Measurements from ENCODE around the gene HOXC11. TPM values are rescaled to one million over a fixed set of nuclear protein-coding genes. Genes with fewer than 3 reads are reported as not detected.
A peak's percentile ranks its signal among the peaks of the same experiment; 100 is the strongest.

HOXC11 gene
- total RNA-seq, 1 donor from 2014 or later, result not detected

DNA sequence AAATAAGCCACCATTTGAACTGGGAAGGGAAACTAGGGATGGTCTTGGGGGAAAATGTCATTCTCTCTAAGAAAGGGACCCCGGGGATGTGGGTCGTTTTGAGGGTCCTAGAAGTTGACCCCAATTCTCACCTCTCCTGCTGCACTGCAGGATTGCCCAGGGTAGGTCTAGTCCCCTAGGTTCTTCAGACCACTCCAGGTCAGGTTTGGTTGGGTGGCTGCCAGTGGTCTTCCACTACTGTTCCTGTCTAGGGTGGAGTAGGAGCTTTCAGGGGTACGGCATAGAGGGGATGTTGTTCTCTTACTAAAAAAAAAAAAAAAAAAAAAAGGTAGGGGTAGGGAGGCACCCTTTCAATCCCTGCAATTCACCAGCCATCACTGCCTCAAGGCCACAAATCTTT lies 43.1 kb downstream of the HOXC11 start:
- Histone ChIP-seq H3K79me2 (ENCODE audit: low read depth) (no peaks in the 10 kb centered on the region), H3K4me2 (no peak overlapping the region)
- TF ChIP-seq EZH2 (IDR thresholded peaks at IDR 0.05) (no peak), EZH2phosphoT487 (IDR thresholded peaks at IDR 0.05) (no peak), CTCF (IDR thresholded peaks at IDR 0.05) (no peak)

GRCh38 chr12:54016478-54016964 lies 43.6 kb downstream of the HOXC11 start:
- DNase-seq (ENCODE audit: low spot score), result no peak
- Histone ChIP-seq H3K4me2 (no peak overlapping the region), H3K4me3 (no peak overlapping the region), H3K27me3 (peaks cover 100% of the 10 kb centered on the region), H3K9ac (no peak overlapping the region), H3F3A (ENCODE audit: low read depth) (no peaks in the 10 kb centered on the region), H3K36me3 (no peaks in the 10 kb centered on the region), H3K4me1 (no peaks in the 10 kb centered on the region), H4K20me1 (ENCODE audit: low read depth) (peaks cover 78% of the 10 kb centered on the region), H2AFZ (replicated peaks) (no peak overlapping the region), H3K27ac (no peak overlapping the region), H3K9me3 (ENCODE audit: low read depth) (no peaks in the 10 kb centered on the region), H3K79me2 (ENCODE audit: low read depth) (no peaks in the 10 kb centered on the region)
- TF ChIP-seq CTCF (IDR thresholded peaks at IDR 0.05) (no peak), EZH2 (IDR thresholded peaks at IDR 0.05) (no peak), EZH2phosphoT487 (IDR thresholded peaks at IDR 0.05) (no peak)
- peaks cover 89% of the 10 kb centered on the region for H3K27me3 Mint-ChIP-seq (ENCODE audit: insufficient read depth, low read depth)
- peaks cover 5% of the 10 kb centered on the region for H3K9me3 Mint-ChIP-seq
- H3K4me3 Mint-ChIP-seq, result no peak overlapping the region
- no peak overlapping the region for H3K27ac Mint-ChIP-seq
- H3K36me3 Mint-ChIP-seq, result no peaks in the 10 kb centered on the region
- H3K4me1 Mint-ChIP-seq, result no peaks in the 10 kb centered on the region

More for the DNA sequence above, 43.1 kb downstream of the HOXC11 start:
- Histone ChIP-seq H3K27ac (no peak overlapping the region), H3K27me3 (peaks cover 100% of the 10 kb centered on the region), H3K4me1 (no peaks in the 10 kb centered on the region), H4K20me1 (ENCODE audit: low read depth) (peaks cover 79% of the 10 kb centered on the region), H3K9ac (no peak overlapping the region), H3K4me3 (no peak overlapping the region), H2AFZ (replicated peaks) (no peak overlapping the region), H3F3A (ENCODE audit: low read depth) (peaks cover 1% of the 10 kb centered on the region), H3K36me3 (no peaks in the 10 kb centered on the region), H3K9me3 (ENCODE audit: low read depth) (no peaks in the 10 kb centered on the region)
- no peaks in the 10 kb centered on the region for H3K4me1 Mint-ChIP-seq
- no peak overlapping the region for H3K4me3 Mint-ChIP-seq
- no peak overlapping the region for H3K27ac Mint-ChIP-seq
- no peak for DNase-seq (ENCODE audit: low spot score)
- H3K36me3 Mint-ChIP-seq, result no peaks in the 10 kb centered on the region
- peaks cover 89% of the 10 kb centered on the region for H3K27me3 Mint-ChIP-seq (ENCODE audit: insufficient read depth, low read depth)
- H3K9me3 Mint-ChIP-seq, result peaks cover 5% of the 10 kb centered on the region

- Histone ChIP-seq H3K27ac (no peak overlapping the region), H3K9ac (no peak overlapping the region), H3K4me1 (no peaks in the 10 kb centered on the region), H3K79me2 (ENCODE audit: low read depth) (no peaks in the 10 kb centered on the region), H3K36me3 (no peaks in the 10 kb centered on the region), H3K27me3 (peaks cover 100% of the 10 kb centered on the region), H3F3A (ENCODE audit: low read depth) (no peaks in the 10 kb centered on the region), H3K4me3 (peak overlapping the region; percentile 39), H3K4me2 (peak overlapping the region; percentile 73), H2AFZ (replicated peaks) (no peak overlapping the region), H3K9me3 (ENCODE audit: low read depth) (no peaks in the 10 kb centered on the region), H4K20me1 (ENCODE audit: low read depth) (peaks cover 82% of the 10 kb centered on the region)
- TF ChIP-seq EZH2 (IDR thresholded peaks at IDR 0.05) (peak; percentile 93), CTCF (IDR thresholded peaks at IDR 0.05) (no peak), EZH2phosphoT487 (IDR thresholded peaks at IDR 0.05) (peak; percentile 75)
- H3K9me3 Mint-ChIP-seq, result peaks cover 5% of the 10 kb centered on the region
- peaks cover 89% of the 10 kb centered on the region for H3K27me3 Mint-ChIP-seq (ENCODE audit: insufficient read depth, low read depth)
- no peaks in the 10 kb centered on the region for H3K4me1 Mint-ChIP-seq
- H3K36me3 Mint-ChIP-seq, result no peaks in the 10 kb centered on the region
- H3K27ac Mint-ChIP-seq, result no peak overlapping the region
- peak overlapping the region; percentile 74 for H3K4me3 Mint-ChIP-seq
- peak; percentile 41 for DNase-seq (ENCODE audit: low spot score)
These were observed 44.3 kb downstream of the HOXC11 start for GRCh38 chr12:54017027-54017788.

Measured in neural progenitor cell (in vitro differentiated cells).